ENCODE results near the gene OR10H4.

- TF ChIP-seq CTCF (IDR thresholded peaks at IDR 0.05; ENCODE audit: borderline replicate concordance, extremely low read depth, low read length, poor library complexity, severe bottlenecking) (no peak), EZH2 (IDR thresholded peaks at IDR 0.05; ENCODE audit: borderline replicate concordance, low read depth, low read length, severe bottlenecking) (no peak)
These were observed 29.6 kb upstream of the OR10H4 start for GRCh38 chr19:15919243-15919642.

Measured in DND-41 (cell line).